ENCODE measurements around the gene VPS33B.

- no peak for TF ChIP-seq CTCF (IDR thresholded peaks at IDR 0.05)
- no peak for TF ChIP-seq EP300 (IDR thresholded peaks at IDR 0.05)
- no peak for TF ChIP-seq POLR2A (IDR thresholded peaks at IDR 0.05; ENCODE audit: low read depth)
These were observed 60.4 kb downstream of the VPS33B start for GRCh38 chr15:90962021-90962420.
